Measurements from ENCODE around the gene LRRN1.

DNA sequence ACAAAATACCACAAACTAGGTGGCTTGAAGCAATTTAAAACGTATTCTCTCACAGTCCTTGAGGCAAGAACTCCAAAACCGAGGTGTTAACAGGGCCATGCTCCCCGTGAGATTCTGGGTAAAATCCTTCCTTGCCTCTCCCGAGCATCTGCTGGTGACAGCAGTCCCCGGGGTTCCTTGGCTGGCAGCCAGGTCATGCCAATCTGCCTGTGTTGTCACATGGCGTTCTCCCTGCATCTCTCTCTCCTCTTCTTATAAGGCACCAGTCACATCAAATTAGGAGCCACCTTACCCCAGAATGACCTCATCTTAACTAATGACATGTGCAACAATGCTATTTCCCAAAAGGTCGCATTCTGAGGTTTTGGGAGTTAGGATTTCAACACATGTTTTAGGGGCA is 26.3 kb upstream of the LRRN1 start:
- TF ChIP-seq, protein P1, sequence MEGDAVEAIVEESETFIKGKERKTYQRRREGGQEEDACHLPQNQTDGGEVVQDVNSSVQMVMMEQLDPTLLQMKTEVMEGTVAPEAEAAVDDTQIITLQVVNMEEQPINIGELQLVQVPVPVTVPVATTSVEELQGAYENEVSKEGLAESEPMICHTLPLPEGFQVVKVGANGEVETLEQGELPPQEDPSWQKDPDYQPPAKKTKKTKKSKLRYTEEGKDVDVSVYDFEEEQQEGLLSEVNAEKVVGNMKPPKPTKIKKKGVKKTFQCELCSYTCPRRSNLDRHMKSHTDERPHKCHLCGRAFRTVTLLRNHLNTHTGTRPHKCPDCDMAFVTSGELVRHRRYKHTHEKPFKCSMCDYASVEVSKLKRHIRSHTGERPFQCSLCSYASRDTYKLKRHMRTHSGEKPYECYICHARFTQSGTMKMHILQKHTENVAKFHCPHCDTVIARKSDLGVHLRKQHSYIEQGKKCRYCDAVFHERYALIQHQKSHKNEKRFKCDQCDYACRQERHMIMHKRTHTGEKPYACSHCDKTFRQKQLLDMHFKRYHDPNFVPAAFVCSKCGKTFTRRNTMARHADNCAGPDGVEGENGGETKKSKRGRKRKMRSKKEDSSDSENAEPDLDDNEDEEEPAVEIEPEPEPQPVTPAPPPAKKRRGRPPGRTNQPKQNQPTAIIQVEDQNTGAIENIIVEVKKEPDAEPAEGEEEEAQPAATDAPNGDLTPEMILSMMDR (conservative IDR thresholded peaks at IDR 0.05), result no peak
- TF ChIP-seq ZFX (IDR thresholded peaks at IDR 0.05), result no peak
